NCI-H187 (cell line): ENCODE data around the gene PRR3.

ENCODE experiments used
- DNase-seq, 2 experiments: peaks; one replicate each; lab custom pipeline; 2025; lab: John Stamatoyannopoulos, UW

The PRR3 gene

GRCh38 chr6:30571762-30572082 lies 14.6 kb downstream of the PRR3 start:
- no peak for DNase-seq

GRCh38 chr6:30572148-30572547 lies 15.1 kb downstream of the PRR3 start:
- no peak for DNase-seq

- DNase-seq: no peak
These were observed 16.0 kb downstream of the PRR3 start for GRCh38 chr6:30573113-30573512.

- DNase-seq: no peak
These were observed 21.0 kb downstream of the PRR3 start for GRCh38 chr6:30578051-30578450.

DNA sequence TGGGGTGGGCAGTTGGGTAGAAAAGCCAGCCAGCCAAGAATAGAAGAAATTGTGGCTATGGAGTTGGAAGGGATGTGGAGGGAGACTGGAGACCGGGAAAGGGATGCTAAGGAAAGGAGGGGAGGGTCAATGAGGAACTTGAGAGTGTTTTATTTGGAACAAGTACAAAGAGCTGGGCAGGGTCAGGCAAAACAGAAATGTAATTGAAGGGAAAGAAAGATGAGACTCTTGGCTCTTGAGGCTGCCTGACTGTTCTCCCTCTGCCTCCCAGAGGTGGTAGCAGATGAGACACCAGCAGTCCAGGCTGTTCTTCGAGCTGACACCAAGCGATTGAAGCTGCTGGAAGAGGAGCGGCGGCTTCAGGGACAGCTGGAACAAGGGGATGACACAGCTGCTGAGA lies 26.8 kb downstream of the PRR3 start:
- no peak for DNase-seq

GRCh38 chr6:30589754-30590358 lies 32.8 kb downstream of the PRR3 start:
- no peak for DNase-seq

DNA sequence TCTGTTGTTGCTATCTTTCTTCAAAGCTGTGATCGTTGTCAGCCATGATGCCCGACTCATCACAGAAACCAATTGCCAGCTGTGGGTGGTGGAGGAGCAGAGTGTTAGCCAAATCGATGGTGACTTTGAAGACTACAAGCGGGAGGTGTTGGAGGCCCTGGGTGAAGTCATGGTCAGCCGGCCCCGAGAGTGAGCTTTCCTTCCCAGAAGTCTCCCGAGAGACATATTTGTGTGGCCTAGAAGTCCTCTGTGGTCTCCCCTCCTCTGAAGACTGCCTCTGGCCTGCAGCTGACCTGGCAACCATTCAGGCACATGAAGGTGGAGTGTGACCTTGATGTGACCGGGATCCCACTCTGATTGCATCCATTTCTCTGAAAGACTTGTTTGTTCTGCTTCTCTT lies 33.4 kb downstream of the PRR3 start:
- no peak for DNase-seq

GRCh38 chr6:30591008-30591407 lies 33.9 kb downstream of the PRR3 start:
- DNase-seq: no peak

DNA sequence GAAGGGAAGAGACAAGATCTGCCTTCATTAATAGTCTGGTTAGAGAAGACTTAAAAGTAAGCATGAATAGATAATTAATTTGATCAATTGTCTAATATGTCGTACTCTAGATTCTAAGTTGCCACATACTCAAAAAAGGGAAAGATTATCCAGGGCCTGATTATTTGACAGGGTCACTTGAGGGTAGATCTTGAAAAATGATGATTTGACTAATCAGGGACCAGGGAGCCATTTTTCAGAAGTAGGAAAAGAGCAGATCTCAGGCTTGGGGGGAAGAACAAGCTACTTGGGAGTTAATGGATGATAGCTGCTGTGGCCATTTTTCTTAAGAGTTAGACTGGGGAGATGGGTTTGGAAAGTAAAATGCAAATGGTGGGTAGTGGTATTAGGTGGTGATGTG lies 35.2 kb downstream of the PRR3 start:
- DNase-seq: no peak

DNA sequence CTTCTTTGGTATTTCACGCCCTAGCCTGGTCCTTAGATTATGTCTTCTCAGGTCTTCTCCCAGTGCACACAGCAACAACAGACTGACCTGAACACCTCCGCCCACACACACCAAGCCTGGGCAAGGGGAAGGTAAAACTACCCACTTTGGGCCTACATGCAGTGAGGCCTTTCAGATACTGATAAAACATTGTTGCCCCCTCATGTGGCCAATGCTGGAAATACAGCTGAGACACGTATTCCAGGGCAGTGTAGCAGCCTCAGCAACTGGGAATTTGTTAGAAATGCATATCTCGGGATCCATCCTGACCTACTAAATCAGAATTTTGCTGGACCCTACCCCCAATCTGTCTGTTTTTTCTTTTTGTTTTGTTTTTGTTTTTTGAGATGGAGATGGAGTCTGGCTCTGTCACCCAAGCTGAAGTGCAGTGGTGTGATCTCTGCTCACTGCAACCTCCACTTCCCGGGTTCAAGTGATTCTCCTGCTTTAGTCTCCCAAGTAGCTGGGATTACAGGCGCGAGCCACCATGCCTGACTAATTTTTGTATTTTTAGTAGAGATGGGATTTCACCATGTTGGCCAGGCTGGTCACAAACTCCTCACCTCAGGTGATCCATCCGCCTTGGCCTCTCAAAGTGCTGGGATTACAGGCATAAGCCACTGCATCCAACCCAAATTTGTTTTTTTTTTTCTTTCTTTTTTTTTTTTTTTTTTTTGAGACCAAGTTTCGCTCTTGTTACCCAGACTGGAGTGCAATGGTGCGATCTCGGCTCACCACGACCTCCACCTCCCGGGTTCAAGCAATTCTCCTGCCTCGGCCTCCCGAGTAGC lies 40.4 kb downstream of the PRR3 start:
- peak in 1 of 2 experiments; percentile 17 for DNase-seq

GRCh38 chr6:30598912-30599624 lies 42.0 kb downstream of the PRR3 start:
- DNase-seq: no peak

- no peak for DNase-seq
These were observed 42.7 kb downstream of the PRR3 start for GRCh38 chr6:30599625-30600324.

DNA sequence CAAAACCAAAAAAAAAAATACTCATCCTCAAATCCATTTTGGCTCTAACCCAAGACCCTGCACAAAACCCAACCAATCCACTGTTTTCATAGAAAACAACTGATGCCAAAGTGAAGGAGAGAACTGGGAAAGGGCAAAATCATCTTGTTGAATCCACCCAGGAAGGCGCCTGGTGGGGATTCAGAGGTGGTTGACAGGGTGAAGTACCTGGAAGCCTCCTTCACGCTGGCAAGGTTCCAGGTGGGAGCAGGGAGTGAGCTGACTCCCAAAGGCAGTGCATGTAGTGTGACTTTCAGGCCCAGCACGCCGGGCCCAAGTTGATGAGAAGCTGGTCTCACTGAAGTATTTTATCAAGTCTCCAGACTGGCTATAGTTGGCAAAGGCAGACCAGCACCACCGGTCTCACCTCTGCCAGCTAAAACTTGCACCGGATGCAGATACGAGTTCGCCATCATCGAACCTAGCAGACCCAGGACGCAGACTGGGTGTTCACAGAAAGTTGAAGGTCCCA lies 43.4 kb downstream of the PRR3 start:
- no peak for DNase-seq

GRCh38 chr6:30601436-30601814 lies 44.3 kb downstream of the PRR3 start:
- no peak for DNase-seq

DNA sequence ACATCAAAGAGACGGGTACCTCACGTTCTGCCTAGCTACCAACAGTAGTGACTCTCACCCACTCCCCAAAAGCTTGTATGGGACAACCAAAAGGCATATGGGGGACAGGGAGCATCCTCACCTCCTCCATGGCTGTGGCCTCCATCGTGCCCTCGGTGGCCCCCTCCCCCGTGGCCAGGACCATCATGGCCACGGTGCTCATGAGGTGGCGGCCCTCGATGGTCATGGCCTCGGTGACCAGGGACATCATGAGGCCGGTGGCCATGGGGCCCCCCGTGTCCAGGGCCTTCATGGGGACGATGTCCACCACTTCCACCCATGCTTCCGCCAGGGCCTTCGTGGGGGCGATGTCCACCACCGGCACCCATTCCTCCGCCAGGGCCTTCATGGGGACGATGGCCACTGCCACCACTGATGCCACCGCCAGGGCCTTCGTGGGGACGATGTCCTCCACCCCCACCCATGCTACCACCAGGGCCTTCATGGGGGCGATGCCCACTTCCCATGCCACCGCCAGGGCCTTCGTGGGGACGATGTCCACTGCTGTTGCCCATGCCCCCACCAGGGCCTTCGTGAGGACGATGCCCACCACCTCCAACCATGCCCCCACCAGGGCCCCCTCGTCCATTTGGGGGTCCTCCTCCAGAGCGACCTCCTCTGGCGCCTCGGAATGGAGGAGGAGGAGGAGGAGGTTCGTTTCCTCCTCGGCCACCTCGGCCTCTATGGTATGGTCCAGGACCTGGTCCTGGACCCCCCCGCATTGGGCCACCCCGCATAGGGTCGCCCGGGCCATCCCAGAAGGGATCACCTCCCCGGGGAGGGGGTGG lies 44.9 kb downstream of the PRR3 start:
- no peak for DNase-seq

DNA sequence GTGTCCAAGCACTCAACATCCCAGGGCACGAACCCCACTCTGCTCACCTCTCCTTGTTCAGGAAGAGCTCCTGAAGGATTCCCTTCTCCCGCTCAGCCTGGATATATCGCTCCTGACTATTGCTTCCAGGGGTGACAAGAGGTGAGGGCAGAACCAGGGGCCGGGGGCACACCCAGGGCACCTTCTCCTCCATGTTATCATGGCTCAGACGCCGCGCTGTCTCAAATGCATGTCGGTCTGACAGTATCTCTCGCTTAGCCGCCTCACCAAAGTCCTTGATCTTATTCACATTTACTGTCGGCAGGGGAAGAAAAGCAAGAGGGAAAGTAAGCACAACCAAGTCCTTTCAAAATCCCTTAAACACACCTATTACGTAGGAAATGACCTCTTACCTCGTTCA lies 46.9 kb downstream of the PRR3 start:
- no peak for DNase-seq

- no peak for DNase-seq
These were observed 53.0 kb downstream of the PRR3 start for GRCh38 chr6:30610065-30610464.

DNA sequence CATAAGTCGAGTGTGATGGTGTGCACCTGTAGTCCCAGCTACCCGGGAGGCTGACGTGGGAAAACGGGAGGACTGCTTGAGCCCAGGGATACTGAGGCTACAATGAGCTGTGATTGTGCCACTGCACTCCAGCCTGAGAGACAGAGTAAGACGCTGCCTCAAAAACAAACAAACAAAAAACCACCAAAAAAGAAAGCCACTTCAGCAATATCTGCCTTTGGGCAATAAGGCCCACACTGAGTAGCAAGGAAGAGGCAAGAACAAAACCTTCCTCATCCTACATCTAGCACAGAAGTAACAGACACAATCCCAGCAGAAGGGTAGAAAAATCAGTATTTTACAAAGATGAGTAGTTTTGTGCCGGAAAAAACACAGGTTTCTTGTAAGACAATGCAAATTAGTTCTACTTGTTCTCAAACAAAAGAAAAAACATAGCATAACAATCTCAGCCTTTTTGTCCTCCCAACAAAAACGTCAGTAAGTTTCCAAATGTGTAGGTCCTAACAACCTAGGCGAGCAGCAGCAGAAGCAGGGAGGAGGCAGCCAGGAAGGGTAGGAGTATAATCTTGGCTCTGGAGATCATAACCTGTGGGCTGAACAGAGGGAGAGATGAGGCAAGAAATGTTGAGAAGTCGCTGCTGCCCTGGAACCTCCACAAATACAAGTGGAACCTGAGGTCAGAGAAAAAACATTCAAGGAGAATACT lies 54.2 kb downstream of the PRR3 start:
- DNase-seq: no peak

GRCh38 chr6:30611856-30612194 lies 54.7 kb downstream of the PRR3 start:
- DNase-seq: no peak

DNA sequence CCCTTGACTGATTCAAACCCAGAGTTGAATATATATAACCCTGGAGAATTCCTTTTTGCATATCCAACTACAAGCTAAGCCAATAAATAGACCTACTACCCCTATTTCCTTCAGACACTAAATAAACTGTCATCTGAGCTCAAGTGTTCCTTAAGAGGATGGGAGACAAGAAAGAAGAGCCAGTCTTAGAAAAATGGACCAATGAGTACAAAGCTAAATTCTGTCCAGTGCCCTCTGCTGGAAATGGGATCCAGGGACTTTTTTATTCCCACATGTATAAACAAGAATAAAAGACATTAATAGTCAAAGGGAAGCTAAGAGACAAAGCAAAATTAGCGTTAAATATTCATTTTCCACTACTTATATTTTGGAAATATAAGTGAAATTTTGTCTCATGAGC lies 55.1 kb downstream of the PRR3 start:
- DNase-seq: no peak

GRCh38 chr6:30612687-30613248 lies 55.7 kb downstream of the PRR3 start:
- no peak for DNase-seq
